Activated naive CD4-positive, alpha-beta T cell treated with anti-CD3 and anti-CD28 coated beads, Interleukin-2, amount 50 U/mL, for 72 hours (primary cell): ENCODE results near the gene NFS1. TPM values are rescaled to one million over a fixed set of nuclear protein-coding genes. Genes with fewer than 3 reads are reported as not detected.
"Not testable (repeated sequence)": the region's sequence is repeated elsewhere in the genome, so short reads cannot be mapped to it uniquely, and the experiment has no call there.

Experiments used
- ATAC-seq, 2 donors: fragments of 150-1000 bp; cut with Tn5 transposase; 2 replicates each; pipeline ENCODE4 v1.10.0; 2021; ENCODE audit warnings: mild to moderate bottlenecking in 2 of 2, moderate library complexity in 2 of 2
- DNase-seq, 2 donors: peaks; one replicate each; pipeline ENCODE4 v3.0.0; 2021 to 2022; ENCODE audit warnings: low spot score in 2 of 2
- H3K27ac Mint-ChIP-seq, 2 donors: one replicate each; pipeline ENCODE4 v1.8.0; 2022; ENCODE audit warnings: mild to moderate bottlenecking in 2 of 2, mixed read lengths in 2 of 2
- H3K36me3 Mint-ChIP-seq, 2 donors: one replicate each; pipeline ENCODE4 v1.8.0; 2022; ENCODE audit warnings: mixed read lengths in 2 of 2
- H3K9me3 Mint-ChIP-seq, 2 donors: one replicate each; pipeline ENCODE4 v1.8.0; 2022; ENCODE audit warnings: mixed read lengths in 2 of 2
- total RNA-seq, 2 donors: library from RNA; stranded (reverse); gene quantifications; one replicate each; pipeline ENCODE4 v1.2.3, GENCODE V29; 2022

Gene NFS1
- total RNA-seq, 2 donors from 2014 or later, result 48.5 to 50.1 TPM

GRCh38 chr20:35702051-35702823 is 3.1 kb upstream of the NFS1 start:
- peak overlapping the region; percentile 52 to 57 for H3K27ac Mint-ChIP-seq
- peaks cover 27 to 31% of the 10 kb centered on the region in 2 donors for H3K36me3 Mint-ChIP-seq
- ATAC-seq (no peak), DNase-seq (no peak)
- H3K9me3 Mint-ChIP-seq, result no peaks in the 10 kb centered on the region

- DNase-seq (no peak), ATAC-seq (no peak)
- Mint-ChIP-seq H3K9me3 (no peaks in the 10 kb centered on the region), H3K27ac (peak overlapping the region; percentile 96 to 98), H3K36me3 (peaks cover 27 to 31% of the 10 kb centered on the region in 2 donors)
These were observed 1.5 kb upstream of the NFS1 start for GRCh38 chr20:35700625-35701148.

- Mint-ChIP-seq H3K27ac (peak overlapping the region; percentile 96 to 98), H3K9me3 (no peaks in the 10 kb centered on the region), H3K36me3 (peaks cover 27 to 30% of the 10 kb centered on the region in 2 donors)
- ATAC-seq, result no peak
- no peak for DNase-seq
These were observed 939 bp upstream of the NFS1 start for GRCh38 chr20:35699957-35700624.

GRCh38 chr20:35698298-35699126 is 640 bp downstream of the NFS1 start:
- ATAC-seq (peak; percentile 43 to 56), DNase-seq (no peak)
- H3K27ac Mint-ChIP-seq, result peak overlapping the region; percentile 98
- no peaks in the 10 kb centered on the region for H3K9me3 Mint-ChIP-seq
- H3K36me3 Mint-ChIP-seq, result peaks cover 20 to 27% of the 10 kb centered on the region in 2 donors

GRCh38 chr20:35697696-35698297 is 1.4 kb downstream of the NFS1 start:
- ATAC-seq, result no peak
- Mint-ChIP-seq H3K9me3 (no peaks in the 10 kb centered on the region), H3K36me3 (peaks cover 17 to 27% of the 10 kb centered on the region in 2 donors), H3K27ac (peak overlapping the region; percentile 98)
- no peak for DNase-seq

- peaks cover 17 to 26% of the 10 kb centered on the region in 2 donors for H3K36me3 Mint-ChIP-seq
- H3K9me3 Mint-ChIP-seq, result no peaks in the 10 kb centered on the region
- ATAC-seq, result no peak
- no peak for DNase-seq
- no peak overlapping the region for H3K27ac Mint-ChIP-seq
These were observed 3.2 kb downstream of the NFS1 start for GRCh38 chr20:35695978-35696377.

- DNase-seq (no peak), ATAC-seq (no peak)
- H3K36me3 Mint-ChIP-seq, result peaks cover 17 to 23% of the 10 kb centered on the region in 2 donors
- H3K9me3 Mint-ChIP-seq, result no peaks in the 10 kb centered on the region
- peak overlapping the region in 1 of 2 donors; percentile 77 for H3K27ac Mint-ChIP-seq
These were observed 3.9 kb downstream of the NFS1 start for GRCh38 chr20:35695245-35695749.

- ATAC-seq (no peak), DNase-seq (no peak)
- Mint-ChIP-seq H3K36me3 (peaks cover 9 to 14% of the 10 kb centered on the region in 2 donors), H3K27ac (peak overlapping the region in 1 of 2 donors; percentile 71), H3K9me3 (no peaks in the 10 kb centered on the region)
These were observed 8.9 kb downstream of the NFS1 start for GRCh38 chr20:35690265-35690664.

- H3K36me3 Mint-ChIP-seq, result peaks cover 9 to 14% of the 10 kb centered on the region in 2 donors
- ATAC-seq, H3K27ac Mint-ChIP-seq, DNase-seq, H3K9me3 Mint-ChIP-seq: not testable (repeated sequence)
These were observed 12.3 kb downstream of the NFS1 start for GRCh38 chr20:35686872-35687271.

- H3K9me3 Mint-ChIP-seq, ATAC-seq, DNase-seq, H3K27ac Mint-ChIP-seq: not testable (repeated sequence)
- peaks cover 9 to 11% of the 10 kb centered on the region in 2 donors for H3K36me3 Mint-ChIP-seq
These were observed 13.8 kb downstream of the NFS1 start for GRCh38 chr20:35685368-35685767.

GRCh38 chr20:35681960-35682359 is 17.2 kb downstream of the NFS1 start:
- ATAC-seq, result no peak
- Mint-ChIP-seq H3K9me3 (no peaks in the 10 kb centered on the region), H3K27ac (no peak overlapping the region), H3K36me3 (peaks cover 0 to under 1% of the 10 kb centered on the region in 2 donors)
- no peak for DNase-seq

- Mint-ChIP-seq H3K9me3 (no peaks in the 10 kb centered on the region), H3K36me3 (no peaks in the 10 kb centered on the region), H3K27ac (peak overlapping the region; percentile 67 to 71)
- no peak for DNase-seq
- no peak for ATAC-seq
These were observed 18.5 kb downstream of the NFS1 start for GRCh38 chr20:35680452-35681183.

GRCh38 chr20:35674921-35675320 is 24.2 kb downstream of the NFS1 start:
- ATAC-seq (no peak), DNase-seq (no peak)
- peaks cover 6 to 11% of the 10 kb centered on the region in 2 donors for H3K36me3 Mint-ChIP-seq
- H3K27ac Mint-ChIP-seq, result no peak overlapping the region
- H3K9me3 Mint-ChIP-seq, result no peaks in the 10 kb centered on the region

- Mint-ChIP-seq H3K27ac (no peak overlapping the region), H3K36me3 (peaks cover 6 to 17% of the 10 kb centered on the region in 2 donors), H3K9me3 (no peaks in the 10 kb centered on the region)
- DNase-seq, result no peak
- ATAC-seq, result no peak
These were observed 25.3 kb downstream of the NFS1 start for GRCh38 chr20:35673884-35674283.

- H3K27ac Mint-ChIP-seq, result peak overlapping the region in 1 of 2 donors; percentile 9
- H3K36me3 Mint-ChIP-seq, result peaks cover 11 to 23% of the 10 kb centered on the region in 2 donors
These were observed 29.5 kb downstream of the NFS1 start for GRCh38 chr20:35669681-35670080.

More at GRCh38 chr20:35669681-35670080, 29.5 kb downstream of the NFS1 start:
- H3K9me3 Mint-ChIP-seq, result no peaks in the 10 kb centered on the region
- ATAC-seq (no peak), DNase-seq (no peak)
